Stimulated activated CD8-positive, alpha-beta memory T cell treated with anti-CD3 and anti-CD28 coated beads, Interleukin-4, amount 100 ng/mL, for 4 hours (primary cell): ENCODE measurements around the gene CD37.
"Not testable (repeated sequence)": the region's sequence is repeated elsewhere in the genome, so short reads cannot be mapped to it uniquely, and the experiment has no call there.

Experiments
- DNase-seq, 2 donors: peaks; one replicate each; pipeline ENCODE4 v3.0.0-alpha.2; 2020; ENCODE audit warnings: low read depth in 2 of 2, low spot score in 1 of 2

Gene CD37

GRCh38 chr19:49373174-49373573 lies 38.0 kb downstream of the CD37 start:
- DNase-seq, result not testable (repeated sequence)

DNA sequence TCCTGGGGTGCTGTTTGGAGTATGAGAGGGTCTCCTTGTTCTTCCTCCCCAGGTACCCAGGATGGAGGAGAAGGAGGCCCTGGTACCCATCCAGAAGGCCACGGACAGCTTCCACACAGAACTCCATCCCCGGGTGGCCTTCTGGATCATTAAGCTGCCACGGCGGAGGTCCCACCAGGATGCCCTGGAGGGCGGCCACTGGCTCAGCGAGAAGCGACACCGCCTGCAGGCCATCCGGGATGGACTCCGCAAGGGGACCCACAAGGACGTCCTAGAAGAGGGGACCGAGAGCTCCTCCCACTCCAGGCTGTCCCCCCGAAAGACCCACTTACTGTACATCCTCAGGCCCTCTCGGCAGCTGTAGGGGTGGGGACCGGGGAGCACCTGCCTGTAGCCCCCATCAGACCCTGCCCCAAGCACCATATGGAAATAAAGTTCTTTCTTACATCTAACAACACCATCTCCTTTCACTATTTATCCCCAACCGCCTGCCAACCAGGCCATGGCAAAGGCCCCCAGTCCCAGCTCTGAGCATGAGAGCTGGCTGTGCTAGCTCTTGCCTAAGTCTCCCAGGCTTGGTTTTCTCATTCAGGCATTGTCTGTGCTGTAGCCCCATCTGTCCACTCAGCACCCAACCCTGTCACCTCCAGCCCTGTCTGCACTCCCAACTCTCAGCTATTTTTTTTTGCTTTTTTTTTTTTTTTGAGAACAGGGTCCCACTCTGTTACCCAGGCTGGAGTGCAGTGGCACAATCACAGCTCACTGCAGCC lies 39.6 kb downstream of the CD37 start:
- DNase-seq, result no peak

GRCh38 chr19:49378512-49378911 lies 43.3 kb downstream of the CD37 start:
- DNase-seq, result no peak

GRCh38 chr19:49380391-49380790 lies 45.2 kb downstream of the CD37 start:
- DNase-seq, result no peak

GRCh38 chr19:49382639-49383038 lies 47.4 kb downstream of the CD37 start:
- no peak for DNase-seq

DNA sequence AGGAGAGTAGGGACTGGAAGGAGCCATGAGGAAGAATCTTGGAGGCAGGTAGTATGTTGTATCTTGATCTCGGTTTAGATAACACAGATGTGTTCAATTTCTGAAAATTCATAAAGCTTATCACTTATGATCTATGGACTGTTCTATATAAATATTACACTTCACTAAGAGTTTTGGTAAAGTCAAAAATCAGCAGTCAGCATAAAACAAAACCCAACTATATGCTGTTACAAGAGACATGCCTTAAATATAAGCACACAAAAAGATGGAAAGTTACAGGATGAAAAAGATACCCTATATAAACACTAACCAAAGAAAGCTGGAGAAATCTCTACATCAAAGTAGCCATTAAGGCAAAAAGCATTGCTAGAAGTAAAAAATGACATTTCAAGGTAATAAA lies 48.4 kb downstream of the CD37 start:
- no peak for DNase-seq

GRCh38 chr19:49387936-49388372 lies 52.7 kb downstream of the CD37 start, which contains the start of gene KASH5:
Gene KASH5 (plus strand): TSS chr19:49388249. CDS start chr19:49390884, 2,635 bp downstream.
- peak; percentile 72 to 76 for DNase-seq

DNA sequence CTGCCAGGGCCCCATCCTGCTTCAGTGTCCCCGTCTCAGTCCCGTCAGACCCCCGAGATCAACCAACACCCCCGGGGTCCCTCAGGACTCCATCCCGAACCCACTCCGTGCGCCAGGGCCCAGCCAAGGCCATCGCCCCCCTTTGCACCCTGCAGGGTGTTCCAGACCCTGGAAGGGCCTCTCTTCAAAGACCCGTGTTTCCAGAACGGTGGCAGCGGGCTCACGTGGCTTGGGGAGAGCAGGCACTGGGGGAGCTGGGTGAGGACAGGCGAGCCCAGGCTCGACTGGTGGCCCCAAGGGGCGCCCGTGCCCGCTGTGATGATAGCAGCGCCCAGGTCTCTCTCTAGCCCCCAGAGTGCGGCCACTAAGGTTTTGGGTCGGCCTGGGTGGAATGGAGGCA lies 54.2 kb downstream of the CD37 start:
- no peak for DNase-seq
